ENCODE data around the gene VRK1.

The VRK1 gene

GRCh38 chr14:96888158-96888557, 91.0 kb downstream of the VRK1 start:
- TF ChIP-seq FOXP2 (optimal IDR thresholded peaks at IDR 0.05; ENCODE audit: control extremely low read depth, extremely low read length, insufficient read depth) (no peak), EZH2 (IDR thresholded peaks at IDR 0.05) (no peak), POLR2AphosphoS5 (IDR thresholded peaks at IDR 0.05; ENCODE audit: borderline replicate concordance, low read depth, low read length) (no peak)
- no peak overlapping the region for H3K9ac ChIP-seq (ENCODE audit: insufficient read length)
- H3K9me3 ChIP-seq (ENCODE audit: low read depth, low read length) = no peaks in the 10 kb centered on the region
- no peak for DNase-seq (ENCODE audit: low read depth, low spot score)
- H3K27ac ChIP-seq = no peak overlapping the region
- H3K4me3 ChIP-seq = peak overlapping the region; percentile 23
- no peaks in the 10 kb centered on the region for H3K36me3 ChIP-seq (ENCODE audit: insufficient read depth, low read length)

DNA sequence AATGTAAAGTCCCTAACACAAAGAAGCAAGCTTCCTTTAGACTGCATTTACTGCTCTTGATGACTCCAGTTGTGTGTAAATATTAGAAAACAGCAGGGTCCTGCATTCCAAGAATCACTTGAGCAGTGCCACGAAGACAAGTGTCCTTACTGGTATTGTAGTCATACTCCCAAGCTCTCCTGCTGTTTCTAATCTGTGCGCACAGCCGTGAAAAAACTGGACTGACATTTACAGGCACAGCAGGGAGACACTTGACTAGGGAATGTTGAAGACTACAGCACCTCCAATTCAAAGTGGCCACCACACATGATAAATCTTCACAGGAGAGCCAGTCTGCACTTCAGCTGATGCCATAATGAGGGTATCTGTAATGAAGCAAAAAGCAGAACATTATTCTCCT, 91.4 kb downstream of the VRK1 start:
- DNase-seq (ENCODE audit: low read depth, low spot score) = peak; percentile 67
- Histone ChIP-seq H3K27ac (peak overlapping the region; percentile 32; the same call in 1 of the 2 replicates), H3K4me3 (peak overlapping the region; percentile 23)

DNA sequence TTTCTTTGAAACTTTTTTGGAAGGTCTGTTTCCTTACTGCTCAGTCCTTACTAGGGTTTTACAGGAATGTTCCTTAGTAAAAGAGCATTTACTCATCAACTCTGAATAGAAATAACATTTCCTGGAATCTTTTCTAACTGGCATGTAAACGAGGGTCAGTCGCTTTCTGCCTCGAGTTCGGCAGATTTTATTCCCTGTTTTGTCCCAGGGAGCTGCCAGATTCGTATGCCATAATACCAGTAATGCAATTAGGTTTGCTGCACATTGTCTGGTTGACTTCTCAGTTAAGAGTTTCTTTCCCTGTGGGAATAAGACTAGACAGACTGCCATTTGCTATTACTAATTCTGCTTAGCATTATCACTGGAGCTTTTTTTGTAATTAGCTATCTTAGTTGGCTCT, 91.9 kb downstream of the VRK1 start:
- Histone ChIP-seq H3K9me3 (ENCODE audit: low read depth, low read length) (no peaks in the 10 kb centered on the region), H3K9ac (ENCODE audit: insufficient read length) (no peak overlapping the region), H3K4me3 (peak overlapping the region; percentile 23; the same call in 1 of the 2 replicates), H3K36me3 (ENCODE audit: insufficient read depth, low read length) (no peaks in the 10 kb centered on the region), H3K27ac (peak overlapping the region; percentile 32; the same call in 1 of the 2 replicates)
- DNase-seq (ENCODE audit: low read depth, low spot score) = no peak
- TF ChIP-seq POLR2AphosphoS5 (IDR thresholded peaks at IDR 0.05; ENCODE audit: borderline replicate concordance, low read depth, low read length) (no peak), FOXP2 (optimal IDR thresholded peaks at IDR 0.05; ENCODE audit: control extremely low read depth, extremely low read length, insufficient read depth) (no peak), EZH2 (IDR thresholded peaks at IDR 0.05) (no peak)

More for the DNA sequence above, 91.4 kb downstream of the VRK1 start:
- Histone ChIP-seq H3K9ac (ENCODE audit: insufficient read length) (no peak overlapping the region), H3K9me3 (ENCODE audit: low read depth, low read length) (no peaks in the 10 kb centered on the region), H3K36me3 (ENCODE audit: insufficient read depth, low read length) (no peaks in the 10 kb centered on the region)
- TF ChIP-seq EZH2 (IDR thresholded peaks at IDR 0.05) = no peak
- TF ChIP-seq POLR2AphosphoS5 (IDR thresholded peaks at IDR 0.05; ENCODE audit: borderline replicate concordance, low read depth, low read length) = 0 out of 2 replicates have a peak, but pooled peaks have one; percentile 11
- TF ChIP-seq FOXP2 (optimal IDR thresholded peaks at IDR 0.05; ENCODE audit: control extremely low read depth, extremely low read length, insufficient read depth) = no peak

DNA sequence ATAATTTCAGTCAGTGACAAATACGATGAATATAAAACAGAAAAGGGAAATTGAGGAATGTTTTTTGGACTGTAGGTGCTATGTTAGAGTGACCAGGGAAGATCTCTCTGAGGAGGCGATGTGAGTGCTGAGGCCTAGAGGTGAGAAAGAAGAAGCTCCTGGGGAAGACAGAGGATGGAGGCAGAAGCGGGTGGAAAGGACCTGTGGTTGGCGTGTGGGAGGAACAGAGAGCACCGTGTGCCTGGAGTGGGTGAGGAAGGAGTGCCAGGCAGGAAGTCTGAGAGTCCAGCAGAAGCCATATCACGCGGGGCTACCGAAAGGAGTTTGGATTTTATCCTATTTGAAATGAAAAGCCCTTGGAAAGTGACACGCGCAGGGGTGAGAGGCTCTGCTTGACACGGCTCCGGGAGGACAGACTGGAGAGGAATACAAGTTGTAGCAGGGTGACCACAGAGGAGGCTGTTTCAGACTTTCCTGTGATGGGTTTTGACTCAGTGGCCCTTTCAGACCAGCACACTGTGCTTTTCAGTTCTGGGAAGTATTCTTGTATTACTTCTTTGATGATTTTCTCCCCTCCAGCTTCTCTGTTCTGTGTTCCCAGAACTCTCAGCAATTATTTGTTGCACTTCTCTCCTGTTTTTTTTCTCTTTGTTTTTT, 96.9 kb downstream of the VRK1 start:
- no peak for TF ChIP-seq EZH2 (IDR thresholded peaks at IDR 0.05)
- TF ChIP-seq POLR2AphosphoS5 (IDR thresholded peaks at IDR 0.05; ENCODE audit: borderline replicate concordance, low read depth, low read length) = no peak
- no peak for TF ChIP-seq FOXP2 (optimal IDR thresholded peaks at IDR 0.05; ENCODE audit: control extremely low read depth, extremely low read length, insufficient read depth)
- no peak overlapping the region for H3K27ac ChIP-seq

DNA sequence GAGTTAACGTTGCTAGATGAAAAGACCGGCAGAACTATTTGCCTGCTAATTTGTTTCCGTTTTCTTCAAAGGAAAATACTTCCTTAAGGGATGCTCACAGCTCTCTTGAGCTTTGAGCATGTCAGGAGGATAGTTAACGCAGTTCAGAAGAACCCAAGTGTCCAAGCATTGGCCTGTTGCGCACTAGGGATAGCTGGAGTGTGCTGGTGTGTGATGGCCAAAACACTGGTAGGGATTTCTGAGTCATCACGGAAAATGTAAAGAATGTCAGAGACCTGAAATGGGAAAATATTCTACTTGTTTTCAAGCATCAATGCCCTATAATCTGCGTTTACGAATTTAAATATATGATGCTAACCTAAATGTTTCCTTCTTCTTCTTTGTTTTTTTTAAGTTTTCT, 97.8 kb downstream of the VRK1 start:
- Histone ChIP-seq H3K9me3 (ENCODE audit: low read depth, low read length) (no peaks in the 10 kb centered on the region), H3K36me3 (ENCODE audit: insufficient read depth, low read length) (no peaks in the 10 kb centered on the region), H3K4me3 (no peak overlapping the region), H3K27ac (no peak overlapping the region), H3K9ac (ENCODE audit: insufficient read length) (no peak overlapping the region)
- no peak for DNase-seq (ENCODE audit: low read depth, low spot score)
- TF ChIP-seq POLR2AphosphoS5 (IDR thresholded peaks at IDR 0.05; ENCODE audit: borderline replicate concordance, low read depth, low read length) (no peak), EZH2 (IDR thresholded peaks at IDR 0.05) (no peak), FOXP2 (optimal IDR thresholded peaks at IDR 0.05; ENCODE audit: control extremely low read depth, extremely low read length, insufficient read depth) (no peak)

More for the DNA sequence above, 96.9 kb downstream of the VRK1 start:
- H3K36me3 ChIP-seq (ENCODE audit: insufficient read depth, low read length) = no peaks in the 10 kb centered on the region
- H3K9ac ChIP-seq (ENCODE audit: insufficient read length) = no peak overlapping the region
- H3K4me3 ChIP-seq = no peak overlapping the region
- no peaks in the 10 kb centered on the region for H3K9me3 ChIP-seq (ENCODE audit: low read depth, low read length)
- DNase-seq (ENCODE audit: low read depth, low spot score) = no peak

- TF ChIP-seq POLR2AphosphoS5 (IDR thresholded peaks at IDR 0.05; ENCODE audit: borderline replicate concordance, low read depth, low read length) = no peak
- TF ChIP-seq EZH2 (IDR thresholded peaks at IDR 0.05) = no peak
- no peaks in the 10 kb centered on the region for H3K36me3 ChIP-seq (ENCODE audit: insufficient read depth, low read length)
- H3K9me3 ChIP-seq (ENCODE audit: low read depth, low read length) = no peaks in the 10 kb centered on the region
- no peak overlapping the region for H3K9ac ChIP-seq (ENCODE audit: insufficient read length)
- no peak for DNase-seq (ENCODE audit: low read depth, low spot score)
- H3K27ac ChIP-seq = no peak overlapping the region
- H3K4me3 ChIP-seq = no peak overlapping the region
These were observed 98.6 kb downstream of the VRK1 start for GRCh38 chr14:96895658-96896271.

GRCh38 chr14:96897184-96897583, 100.0 kb downstream of the VRK1 start:
- TF ChIP-seq POLR2AphosphoS5 (IDR thresholded peaks at IDR 0.05; ENCODE audit: borderline replicate concordance, low read depth, low read length) = no peak
- TF ChIP-seq EZH2 (IDR thresholded peaks at IDR 0.05) = no peak
- TF ChIP-seq FOXP2 (optimal IDR thresholded peaks at IDR 0.05; ENCODE audit: control extremely low read depth, extremely low read length, insufficient read depth) = no peak

GRCh38 chr14:96901227-96901626, 104.0 kb downstream of the VRK1 start:
- Histone ChIP-seq H3K27ac (no peak overlapping the region), H3K9ac (ENCODE audit: insufficient read length) (no peak overlapping the region), H3K4me3 (no peak overlapping the region), H3K36me3 (ENCODE audit: insufficient read depth, low read length) (no peaks in the 10 kb centered on the region; the same call in 1 of the 2 replicates), H3K9me3 (ENCODE audit: low read depth, low read length) (no peaks in the 10 kb centered on the region)
- no peak for TF ChIP-seq FOXP2 (optimal IDR thresholded peaks at IDR 0.05; ENCODE audit: control extremely low read depth, extremely low read length, insufficient read depth)
- no peak for TF ChIP-seq EZH2 (IDR thresholded peaks at IDR 0.05)
- no peak for TF ChIP-seq POLR2AphosphoS5 (IDR thresholded peaks at IDR 0.05; ENCODE audit: borderline replicate concordance, low read depth, low read length)
- no peak for DNase-seq (ENCODE audit: low read depth, low spot score)

More at GRCh38 chr14:96897184-96897583, 100.0 kb downstream of the VRK1 start:
- Histone ChIP-seq H3K36me3 (ENCODE audit: insufficient read depth, low read length) (no peaks in the 10 kb centered on the region), H3K4me3 (no peak overlapping the region), H3K27ac (no peak overlapping the region), H3K9me3 (ENCODE audit: low read depth, low read length) (no peaks in the 10 kb centered on the region), H3K9ac (ENCODE audit: insufficient read length) (no peak overlapping the region)
- DNase-seq (ENCODE audit: low read depth, low spot score) = no peak

Measured in SK-N-MC (cell line).